Stimulated activated CD8-positive, alpha-beta memory T cell treated with anti-CD3 and anti-CD28 coated beads, Interleukin-7, amount 100 ng/mL, for 1 hour (primary cell): ENCODE measurements around the gene KCNN3.

Experiments used
- DNase-seq, 2 donors: peaks; one replicate each; pipeline ENCODE4 v3.0.0-alpha.2; 2020; ENCODE audit warnings: low read depth in 2 of 2

KCNN3 gene

DNA sequence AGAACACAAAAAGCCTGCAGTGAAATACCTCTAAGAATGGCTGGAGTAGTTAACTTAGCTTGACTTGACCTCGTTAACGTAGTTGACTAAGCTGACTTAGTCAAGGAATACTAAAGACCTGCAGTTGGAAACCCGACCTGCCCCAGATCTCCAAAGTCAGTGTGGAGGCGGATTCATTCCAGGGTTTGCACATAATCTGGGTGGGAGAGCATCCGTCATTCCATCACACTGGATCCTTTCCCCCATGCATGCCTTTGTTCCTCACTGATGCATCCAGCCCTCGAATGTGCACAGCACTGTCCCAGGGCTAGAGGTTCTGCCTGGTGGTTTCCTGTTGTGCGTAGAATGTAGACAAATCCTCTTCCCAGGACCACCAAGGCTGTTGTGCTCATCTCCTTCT lies 76.4 kb downstream of the KCNN3 start:
- DNase-seq: no peak

DNA sequence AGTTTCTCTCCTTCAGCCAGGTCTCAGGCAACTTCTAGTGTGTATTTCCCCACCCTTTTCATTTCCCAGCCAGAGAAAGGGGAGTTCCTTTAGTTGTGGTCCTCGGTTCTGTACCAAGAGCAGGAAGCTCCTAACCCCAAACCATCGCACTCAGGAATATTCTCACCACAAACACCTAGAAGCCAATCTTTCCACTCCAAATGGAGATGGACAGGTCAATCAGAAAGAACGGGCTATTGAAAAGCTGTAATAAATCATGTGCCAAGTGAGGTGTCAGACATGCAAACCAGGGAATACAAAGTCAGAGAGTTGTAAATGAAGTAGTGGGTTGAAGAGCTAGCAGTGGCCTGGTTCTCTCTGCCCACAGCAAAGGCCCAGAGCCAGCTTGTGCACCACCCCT lies 77.2 kb downstream of the KCNN3 start:
- DNase-seq: no peak

DNA sequence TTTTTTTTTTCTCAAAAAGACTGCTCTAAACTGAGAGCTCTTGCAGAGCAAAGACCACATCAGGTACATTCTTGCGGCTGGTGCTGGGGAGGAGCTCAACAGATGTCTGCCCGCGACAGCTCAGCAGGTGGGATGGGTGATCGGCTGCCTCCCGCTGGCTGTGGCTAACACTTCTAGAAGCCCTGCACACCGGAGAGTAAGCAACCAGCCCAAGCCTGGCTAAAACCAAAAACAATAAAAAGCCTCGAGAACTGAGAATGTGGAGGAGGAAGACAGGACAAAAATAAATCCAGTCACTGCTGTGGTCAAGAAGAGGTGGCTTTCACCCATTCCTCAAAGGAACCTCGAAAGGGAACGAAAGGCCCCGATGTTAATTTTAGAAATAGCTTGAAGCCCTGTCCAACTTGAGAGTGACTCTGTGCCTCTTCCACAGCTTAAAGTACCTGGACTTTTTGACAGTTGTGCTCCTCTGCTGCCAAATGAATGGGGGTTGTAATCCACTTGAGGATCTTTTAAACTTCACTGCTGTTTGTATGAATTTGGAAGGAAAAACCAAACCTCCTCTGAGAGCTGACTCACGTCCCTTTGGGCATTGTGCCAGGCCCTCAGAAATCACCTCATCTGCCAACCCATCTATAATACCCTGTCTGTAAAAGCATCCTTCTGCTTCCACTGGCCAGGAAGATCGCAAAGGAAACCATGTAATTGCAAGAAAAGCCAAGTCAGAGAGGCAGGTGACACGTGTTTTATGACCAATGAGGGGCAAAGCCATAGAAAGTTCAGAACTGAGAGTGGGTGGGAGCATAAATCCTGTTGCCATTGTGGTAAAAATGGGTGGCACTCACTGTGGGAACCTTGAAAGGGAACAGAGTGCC lies 78.6 kb downstream of the KCNN3 start:
- DNase-seq: peak; percentile 53 to 60

DNA sequence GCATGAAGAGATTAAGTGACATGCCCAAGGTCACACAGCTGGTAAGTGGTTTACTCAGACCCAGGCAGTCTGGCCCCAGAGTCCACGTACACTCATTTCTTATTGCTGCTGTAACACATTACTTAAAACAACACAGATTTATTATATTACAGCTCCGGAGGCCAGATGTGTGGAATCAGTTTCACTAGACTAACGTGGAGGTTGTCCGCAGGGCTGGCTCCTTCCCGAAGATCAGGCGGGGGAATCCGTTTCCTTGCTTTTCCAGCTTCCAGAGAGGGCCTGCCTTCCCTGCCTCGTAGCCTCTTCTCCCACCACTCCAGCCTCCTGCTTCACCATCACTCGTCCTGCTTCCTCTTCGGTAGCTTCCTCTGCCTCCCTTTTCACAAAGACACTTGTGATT lies 81.2 kb downstream of the KCNN3 start:
- DNase-seq: no peak

DNA sequence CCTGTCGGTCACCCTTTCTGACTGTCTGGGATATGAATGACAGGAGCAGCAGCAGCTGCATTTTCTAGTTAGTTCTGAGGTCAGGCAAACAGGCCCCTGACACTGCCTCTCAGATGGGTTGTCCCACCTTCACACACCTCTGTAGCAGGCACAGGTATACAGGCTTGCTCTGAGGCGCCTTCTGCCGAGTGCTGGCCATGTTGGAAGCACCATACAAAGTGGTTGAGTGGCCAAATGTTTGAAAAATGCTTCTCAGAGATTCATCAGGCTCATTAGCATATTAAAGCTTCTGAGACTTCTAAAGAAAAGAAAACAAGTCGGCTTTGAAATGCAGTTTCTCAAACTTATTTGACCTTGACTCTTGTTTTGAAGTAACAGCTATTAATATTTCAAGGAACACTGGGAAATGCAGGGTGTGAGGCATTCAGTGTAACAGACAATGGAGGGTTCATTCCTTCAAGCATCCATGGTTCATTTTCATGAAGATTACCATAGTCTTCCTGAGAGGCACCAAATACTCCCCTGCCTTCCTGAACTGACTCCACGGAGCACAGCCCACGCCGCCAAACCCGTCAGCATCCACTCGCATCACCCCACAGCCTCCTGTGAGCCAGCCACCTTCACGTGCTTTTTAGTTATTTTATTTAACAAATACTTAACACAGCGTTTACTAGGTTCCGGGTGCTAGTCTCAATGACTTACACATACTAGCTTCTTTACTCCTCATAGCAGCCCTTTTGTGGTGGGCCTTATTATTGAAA lies 81.8 kb downstream of the KCNN3 start:
- DNase-seq: no peak

DNA sequence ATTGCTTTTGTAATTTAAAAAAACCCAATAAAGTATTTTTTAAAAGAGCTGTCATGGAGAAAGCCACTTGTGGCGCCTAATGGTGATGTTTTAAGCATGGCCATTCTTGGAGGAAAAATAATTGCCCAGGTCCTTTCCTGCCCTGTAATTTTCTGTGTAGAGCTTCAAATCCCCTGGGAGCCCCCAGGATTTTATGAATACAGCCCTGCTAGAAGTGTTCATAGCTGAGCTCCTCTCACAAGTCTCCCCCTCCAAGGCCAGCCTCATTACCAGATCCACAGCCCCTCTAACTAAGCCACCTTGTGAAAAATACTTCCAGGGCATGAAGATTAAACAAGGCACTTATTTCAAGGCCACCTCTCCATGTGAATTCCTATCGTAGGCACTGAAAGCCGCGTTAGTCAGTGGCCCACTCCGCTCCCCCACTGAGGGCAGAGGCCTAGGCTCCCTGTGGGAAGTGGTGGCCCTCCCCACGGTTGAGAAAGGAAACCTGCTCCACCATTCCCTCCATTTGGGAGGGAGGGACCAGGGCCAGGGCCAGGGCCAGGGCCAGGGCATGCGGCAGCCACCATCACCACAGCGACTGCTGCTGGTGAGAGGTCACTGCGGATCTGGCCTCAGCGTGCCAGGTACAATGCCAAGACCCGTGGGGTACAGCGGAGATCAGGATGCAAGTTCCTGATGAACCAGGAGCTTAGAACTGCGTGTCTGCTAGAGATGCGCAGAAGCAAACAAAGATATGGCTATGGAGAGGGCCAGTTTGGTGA lies 83.1 kb downstream of the KCNN3 start:
- DNase-seq: no peak

DNA sequence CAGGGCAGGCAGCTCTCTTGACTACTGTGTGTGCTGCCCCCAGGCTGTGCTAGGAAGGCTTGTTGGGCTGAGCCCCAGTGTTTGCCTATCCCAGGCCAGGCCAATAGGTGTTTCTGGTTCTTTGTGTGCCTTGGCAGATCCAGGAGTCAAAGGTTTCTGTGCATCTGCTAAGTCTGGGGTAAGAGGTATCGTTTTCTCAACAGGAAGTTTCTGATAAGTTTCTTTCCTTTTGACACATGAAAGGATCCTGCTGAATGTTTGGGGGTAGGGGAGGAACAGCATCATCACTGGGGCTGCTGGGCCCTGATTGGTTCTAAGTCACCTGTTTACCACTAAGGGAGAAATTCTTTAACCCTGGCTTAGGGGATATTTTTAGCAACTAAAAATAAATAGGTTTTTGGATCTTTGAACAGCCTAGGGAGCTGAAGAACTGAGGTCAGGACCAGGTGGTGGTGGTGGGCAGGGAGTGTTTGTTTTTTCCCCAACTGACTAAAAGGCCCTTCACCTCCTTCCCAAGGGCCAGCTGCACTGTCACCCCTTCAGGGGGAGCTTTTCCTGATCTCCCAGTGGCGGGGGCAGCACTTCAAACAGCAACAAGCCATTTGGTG lies 85.1 kb downstream of the KCNN3 start:
- no peak for DNase-seq

DNA sequence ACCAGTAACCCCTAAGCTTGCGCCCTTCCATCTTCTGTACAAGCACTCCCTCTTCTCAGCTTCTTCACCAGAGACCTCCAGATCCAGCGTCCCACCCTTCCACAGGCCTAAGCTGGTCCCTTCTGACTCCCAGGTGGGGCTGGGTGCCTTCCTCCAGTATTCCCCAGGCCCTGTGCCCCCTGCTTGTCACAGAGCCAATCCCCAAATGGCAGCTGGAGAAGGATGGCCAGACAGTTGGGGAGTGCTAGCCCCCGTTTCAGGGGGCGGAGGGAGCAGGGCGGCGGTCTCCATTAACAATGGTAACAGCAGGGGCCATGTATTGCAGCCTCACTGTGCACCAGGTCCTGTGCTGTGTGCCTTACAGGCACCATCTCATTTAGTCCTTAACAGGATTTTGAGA lies 85.7 kb downstream of the KCNN3 start:
- no peak for DNase-seq

DNA sequence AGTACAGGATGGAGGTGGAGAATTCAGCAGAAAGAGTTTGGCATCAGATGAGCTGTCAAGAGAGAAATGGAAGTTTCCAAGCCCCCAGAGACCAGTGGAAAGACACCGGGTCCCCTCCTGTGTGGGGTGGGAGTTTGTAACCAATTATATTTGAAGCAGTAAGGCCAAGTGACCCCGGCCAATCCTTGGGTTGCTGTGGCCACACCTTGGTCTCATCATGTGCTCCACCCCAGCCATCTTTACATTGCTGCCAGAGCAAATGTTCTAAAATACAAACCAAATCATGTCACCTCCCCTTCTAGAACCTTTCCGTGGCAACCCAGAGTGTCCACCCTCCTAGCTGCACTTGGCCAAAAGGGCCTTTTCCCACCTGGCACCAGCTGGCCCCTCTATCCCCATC lies 86.1 kb downstream of the KCNN3 start:
- no peak for DNase-seq

DNA sequence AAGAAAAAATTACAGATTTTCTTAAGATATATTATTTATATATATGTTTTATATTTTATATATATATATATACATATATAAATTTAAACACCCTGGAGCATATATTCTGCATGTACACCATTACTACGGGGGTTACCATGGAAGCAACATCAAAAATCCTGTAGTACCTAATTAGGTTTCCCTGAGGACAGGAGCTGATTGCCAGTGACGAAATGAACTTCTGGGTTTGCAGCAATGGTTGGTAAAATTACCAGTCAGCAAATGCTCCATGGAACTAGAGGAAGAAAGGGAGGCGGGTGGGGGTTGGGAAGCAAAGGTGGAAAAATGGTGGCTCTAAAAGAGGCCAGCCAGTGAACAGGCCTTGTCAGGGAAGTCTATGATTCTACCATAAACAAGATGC lies 89.5 kb downstream of the KCNN3 start:
- DNase-seq: no peak

DNA sequence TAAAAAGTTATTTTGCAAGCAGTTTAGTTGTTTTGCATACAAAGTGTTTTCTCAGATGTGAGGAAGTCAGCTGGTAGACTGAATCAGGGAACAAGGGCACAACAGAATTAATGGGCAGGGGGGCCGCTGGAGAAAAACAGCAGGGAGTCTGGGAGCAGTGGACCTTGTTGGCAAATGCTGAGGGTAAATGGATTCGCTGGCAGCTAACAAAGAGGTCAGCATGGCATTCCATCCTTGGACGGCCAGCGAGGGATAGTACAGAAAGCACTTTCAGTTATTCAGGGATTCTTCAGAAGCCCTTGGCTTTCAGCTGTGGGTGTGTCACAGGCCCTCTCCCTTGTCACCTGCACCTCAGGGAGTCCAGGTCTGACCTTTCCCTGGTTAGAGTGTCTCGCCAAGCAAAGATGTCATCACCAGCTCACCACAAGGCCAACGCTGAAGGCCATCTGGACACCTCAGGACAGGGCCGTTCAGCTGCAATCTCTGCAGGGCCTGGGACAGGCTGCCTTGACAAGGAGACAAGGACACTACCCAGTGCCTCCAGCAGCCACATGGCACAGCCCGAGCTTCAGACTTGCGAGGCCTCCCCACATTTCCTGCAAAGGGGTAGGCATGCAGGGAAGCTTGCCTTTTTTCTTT lies 90.4 kb downstream of the KCNN3 start:
- DNase-seq: no peak

DNA sequence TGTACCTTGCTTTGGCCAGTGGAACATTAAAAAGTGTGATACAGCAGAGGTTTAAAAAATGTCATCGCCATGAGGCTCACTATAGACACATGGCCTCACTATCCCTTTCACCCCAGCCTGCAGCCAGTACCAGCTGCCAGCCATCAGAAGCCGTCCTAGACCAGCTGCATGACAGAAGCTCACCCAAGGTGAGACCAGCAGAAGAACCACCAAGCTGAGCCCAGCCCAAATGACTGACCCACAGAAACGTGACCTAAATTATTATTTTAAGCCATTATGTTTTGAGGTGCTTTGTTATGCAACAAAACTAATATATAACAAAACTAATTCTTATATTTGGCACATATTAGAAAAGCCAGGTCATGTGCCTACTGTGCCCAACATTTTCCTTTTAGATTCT lies 91.1 kb downstream of the KCNN3 start:
- no peak for DNase-seq

DNA sequence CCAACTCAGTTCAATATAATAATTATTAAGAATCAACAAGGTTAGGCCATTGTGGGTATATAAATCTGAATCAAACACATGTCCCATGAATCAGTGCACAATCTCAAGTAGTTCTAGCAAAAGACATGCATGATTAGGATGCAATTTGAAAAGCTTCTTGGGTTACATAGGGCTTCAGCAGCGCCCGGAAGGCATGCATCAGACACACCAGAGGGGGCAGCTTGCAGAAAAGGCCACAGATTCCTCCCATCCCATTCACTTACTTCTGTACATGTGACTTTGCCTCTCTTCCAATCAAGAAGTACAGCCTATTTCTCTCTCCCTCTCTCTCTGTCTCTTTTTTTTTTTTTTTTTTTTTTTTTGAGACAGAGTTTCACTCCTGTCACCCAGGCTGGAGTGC lies 91.8 kb downstream of the KCNN3 start:
- DNase-seq: no peak

DNA sequence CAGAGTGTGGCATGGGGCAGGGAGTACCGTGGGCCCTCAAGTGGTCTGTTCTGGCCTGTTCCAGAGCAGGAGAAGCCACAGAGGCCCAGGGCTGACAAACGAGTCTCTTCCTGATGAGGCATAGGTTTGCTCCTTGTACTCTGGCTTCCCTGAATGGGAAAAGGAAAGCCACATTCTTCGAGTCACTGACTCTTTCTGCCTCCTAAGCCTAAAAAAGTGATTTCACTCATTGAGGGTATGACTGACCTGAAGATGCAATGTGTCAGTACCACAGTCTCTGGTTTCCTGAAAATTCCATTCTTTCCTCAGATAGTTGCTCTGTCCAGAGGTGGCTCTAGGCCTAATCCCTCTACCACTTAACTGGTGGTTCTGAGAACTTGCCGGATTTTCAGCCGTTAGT lies 92.3 kb downstream of the KCNN3 start:
- no peak for DNase-seq

DNA sequence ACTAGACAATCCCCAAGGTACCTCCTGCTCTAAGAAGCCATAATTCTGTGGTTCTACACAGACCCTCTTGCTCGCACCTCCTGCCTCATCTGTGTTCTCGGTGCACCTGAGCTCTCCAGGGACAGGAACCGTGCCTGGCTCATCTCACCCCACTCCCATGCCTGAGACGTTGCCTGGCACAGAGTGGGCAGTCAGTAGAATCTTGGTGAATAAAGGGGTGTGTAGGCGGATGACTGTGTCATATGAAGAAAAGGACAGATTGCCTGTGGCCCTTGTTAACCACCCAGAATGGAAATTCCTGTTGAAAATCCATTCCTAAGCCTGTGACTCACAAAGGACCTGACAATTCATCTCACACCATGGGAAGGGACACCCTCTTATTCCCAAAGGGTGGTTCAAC lies 92.9 kb downstream of the KCNN3 start:
- no peak for DNase-seq

DNA sequence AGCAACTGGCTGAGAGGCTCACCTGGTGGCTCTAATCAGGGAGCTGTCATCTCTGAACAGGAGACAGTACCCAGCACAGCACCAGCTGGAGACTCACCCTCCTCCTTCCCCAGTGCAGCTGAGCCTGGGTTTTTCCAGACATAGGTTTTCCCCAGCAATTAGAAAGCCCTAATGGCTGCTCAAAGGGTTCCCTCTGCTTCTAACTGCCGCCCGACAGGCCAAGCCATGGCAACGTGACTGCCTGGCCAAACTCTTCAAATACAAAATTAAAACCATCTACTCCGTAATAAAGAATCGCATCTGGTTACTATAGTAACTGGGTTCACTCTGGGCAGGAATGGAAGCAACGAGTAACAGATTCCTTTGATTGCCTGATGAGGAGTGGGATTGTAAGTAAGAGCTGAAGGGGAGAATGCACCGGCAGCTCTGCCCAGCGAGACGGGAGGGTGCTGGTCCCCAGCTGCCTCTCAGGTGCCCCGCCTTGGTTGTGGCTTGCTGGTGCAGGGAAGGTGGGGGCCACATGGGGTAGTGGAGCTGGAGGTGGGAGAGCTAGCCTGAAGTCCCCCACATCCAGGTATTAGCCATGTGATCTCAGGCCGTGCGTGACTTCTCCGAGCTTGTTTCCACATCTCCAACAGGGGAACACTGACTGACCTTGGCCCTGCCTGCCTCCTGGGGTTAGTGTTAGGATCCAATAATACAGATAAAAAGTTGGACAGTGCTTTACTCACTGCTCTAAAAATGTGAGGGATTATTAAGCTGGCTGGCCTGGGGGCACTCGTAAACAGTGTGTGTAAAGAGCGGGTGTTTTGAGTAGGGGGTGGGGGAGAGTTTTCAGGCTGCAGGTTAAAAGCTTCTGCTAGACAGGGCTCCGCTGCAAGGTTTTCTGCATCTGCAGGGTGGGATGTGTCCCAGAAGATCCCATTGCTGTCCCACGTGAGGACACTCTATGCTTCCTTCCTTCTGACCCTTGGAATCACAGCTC lies 94.2 kb downstream of the KCNN3 start:
- no peak for DNase-seq

DNA sequence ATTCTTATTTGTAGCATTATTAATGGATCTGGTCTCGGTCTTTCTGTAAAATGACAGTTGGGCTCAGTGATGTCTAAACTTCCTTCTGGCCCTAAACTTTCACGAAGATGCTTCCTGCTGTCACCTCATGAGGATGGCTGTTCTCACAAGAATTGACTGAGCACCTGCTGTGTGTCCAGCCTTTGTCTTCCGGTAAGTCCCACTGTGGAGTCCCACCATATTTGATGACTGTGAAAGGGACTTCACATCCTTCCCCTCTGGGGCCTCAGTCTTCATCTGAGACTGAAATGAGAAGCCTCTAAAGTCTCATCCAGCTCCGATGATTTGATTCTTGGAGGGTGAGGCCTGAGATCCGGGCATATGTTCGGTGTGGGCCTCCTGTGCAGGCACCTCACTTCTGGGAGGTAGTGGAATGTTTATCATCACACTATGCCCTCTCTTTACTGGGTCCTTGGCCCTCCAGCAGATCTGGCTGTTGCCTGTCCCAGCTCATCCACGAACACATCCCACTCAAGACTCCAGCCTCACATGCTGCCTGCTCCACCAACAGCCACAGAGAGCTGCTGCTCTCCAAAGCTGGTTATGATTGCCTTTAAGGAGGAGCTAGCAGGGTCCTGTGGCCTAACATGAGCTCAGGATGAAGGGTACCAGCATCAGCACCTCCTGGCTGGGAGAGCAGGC lies 95.8 kb downstream of the KCNN3 start:
- DNase-seq: no peak

DNA sequence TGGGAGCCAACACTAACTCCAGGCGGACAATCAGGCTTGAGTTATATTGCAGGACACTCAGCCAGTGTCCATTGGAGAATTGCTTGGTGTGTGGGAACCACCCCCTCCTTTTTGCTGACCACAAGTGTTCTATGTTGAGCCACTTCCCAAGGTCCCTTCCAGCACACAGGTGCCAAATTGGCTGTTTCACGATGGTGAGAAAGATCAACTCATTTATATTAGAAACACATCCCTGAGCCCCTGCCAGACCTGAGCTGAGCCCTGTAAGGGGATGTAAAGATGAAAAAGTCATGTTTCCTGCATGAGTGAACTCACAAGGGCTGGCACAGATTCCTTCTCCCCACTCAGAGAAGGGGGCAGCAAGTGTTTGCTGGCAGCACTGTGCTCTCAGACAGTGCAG lies 96.5 kb downstream of the KCNN3 start:
- no peak for DNase-seq

DNA sequence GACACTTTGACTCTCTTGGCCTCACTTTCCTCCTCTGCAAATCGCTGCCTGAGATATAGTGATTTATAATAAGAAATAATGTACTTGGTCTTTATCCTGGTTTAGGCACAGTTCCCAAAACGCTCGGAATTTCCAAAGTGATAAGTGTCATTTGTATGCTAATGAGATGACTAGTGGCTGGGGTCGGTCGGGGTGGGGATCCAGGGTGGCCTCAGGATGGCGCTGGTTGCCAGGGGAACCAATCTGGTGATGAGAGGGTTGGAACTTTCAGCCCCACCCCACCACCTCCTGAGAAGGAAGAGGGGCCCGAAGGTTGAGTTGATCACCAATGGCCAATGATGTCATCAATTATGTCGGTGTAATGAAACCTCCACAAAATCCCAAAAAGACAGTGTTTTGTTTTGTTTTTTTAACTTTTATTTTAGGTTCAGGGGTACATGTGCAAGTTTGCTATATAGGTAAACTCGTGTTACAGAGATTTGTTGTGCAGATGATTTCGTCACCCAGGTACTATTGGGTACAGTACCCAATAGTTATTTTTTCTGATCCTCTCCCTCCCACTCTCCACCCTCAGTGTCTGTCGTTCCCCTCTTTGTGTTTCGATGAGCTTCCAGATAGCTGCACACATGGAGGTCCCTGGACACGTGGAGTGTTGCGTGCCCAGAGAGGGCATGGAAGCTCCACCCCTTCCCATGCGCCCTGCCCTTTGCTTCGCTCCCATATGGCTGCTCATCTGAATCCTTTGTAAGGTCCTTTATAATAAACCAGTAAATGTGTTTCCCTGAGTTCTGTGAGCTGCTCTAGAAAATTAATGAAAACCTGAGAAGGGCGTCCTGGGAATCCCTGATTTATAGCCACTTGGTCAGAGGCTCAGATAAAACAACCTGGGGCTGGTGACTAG lies 97.2 kb downstream of the KCNN3 start:
- DNase-seq: no peak
